Esophagus (tissue), 2 donors: Measurements from ENCODE around the gene CEP131. TPM values are rescaled to one million over a fixed set of nuclear protein-coding genes. Genes with fewer than 3 reads are reported as not detected.
"Not testable (repeated sequence)": the region's sequence is repeated elsewhere in the genome, so short reads cannot be mapped to it uniquely, and the experiment has no call there.

ENCODE experiments used
- H3K27ac ChIP-seq, 2 donors: one replicate each; pipeline ENCODE4 v1.5.1; 2013; ENCODE audit warnings: low read depth in 2 of 2, mild to moderate bottlenecking in 2 of 2, inconsistent platforms in 1 of 2, low read length in 1 of 2, moderate library complexity in 1 of 2
- H3K27me3 ChIP-seq, 2 donors: one replicate each; pipeline ENCODE4 v1.6.1; 2013; ENCODE audit warnings: low read length in 2 of 2, control low read depth in 1 of 2, mild to moderate bottlenecking in 1 of 2; ENCODE audit not compliant: insufficient read depth in 2 of 2, control insufficient read depth in 1 of 2
- H3K36me3 ChIP-seq, 2 donors: one replicate each; pipeline ENCODE4 v1.6.1; 2013; ENCODE audit warnings: low read length in 1 of 2; ENCODE audit not compliant: control insufficient read depth in 2 of 2, insufficient read depth in 2 of 2
- H3K4me1 ChIP-seq, 2 donors: one replicate each; pipeline ENCODE4 v1.6.1; 2013; ENCODE audit warnings: low read length in 1 of 2; ENCODE audit not compliant: control insufficient read depth in 2 of 2, insufficient read depth in 2 of 2
- H3K4me3 ChIP-seq, 2 donors: one replicate each; pipeline ENCODE4 v1.5.1; 2013; ENCODE audit warnings: low read length in 2 of 2, mild to moderate bottlenecking in 2 of 2, low read depth in 1 of 2, moderate library complexity in 1 of 2
- H3K9me3 ChIP-seq, 2 donors: one replicate each; pipeline ENCODE4 v1.6.1; 2013; ENCODE audit warnings: mild to moderate bottlenecking in 2 of 2, low read depth in 1 of 2, low read length in 1 of 2, moderate library complexity in 1 of 2; ENCODE audit not compliant: control insufficient read depth in 2 of 2, insufficient read depth in 1 of 2
- WGBS, 2 donors: extraction: QIAGEN DNeasy Blood & Tissue Kit; methylation state at CpG; one replicate each; pipeline ENCODE4 v1.1.7; 2013; 5-methylcytosine and 5-hydroxymethylcytosine counted together
- polyA plus RNA-seq, 2 donors: library from polyadenylated mRNA; stranded (reverse); fragments of 200-250 nt; gene quantifications; one replicate each; pipeline ENCODE4 v1.2.3, GENCODE V29; 2013
- donor health status: healthy with polysubstance abuse.
- donor health status: Bipolar disorder and iron deficiency.

CEP131 gene
- polyA plus RNA-seq, 2 donors: 5.2 to 8.7 TPM

- Histone ChIP-seq H3K4me3 (no peak overlapping the region), H3K27me3 (no peaks in the 10 kb centered on the region), H3K9me3 (no peaks in the 10 kb centered on the region), H3K36me3 (no peaks in the 10 kb centered on the region), H3K4me1 (no peaks in the 10 kb centered on the region), H3K27ac (no peak overlapping the region)
- 73 to 81% methylated on average over 12 to 13 of the region's 13 CpGs for WGBS, 2 donors
These were observed 71.5 kb downstream of the CEP131 start for GRCh38 chr17:81151278-81151677.

- WGBS, 2 donors: 62 to 74% methylated on average over 14 of the region's 14 CpGs
- Histone ChIP-seq H3K27me3 (no peaks in the 10 kb centered on the region), H3K36me3 (no peaks in the 10 kb centered on the region), H3K4me3 (no peak overlapping the region), H3K9me3 (no peaks in the 10 kb centered on the region), H3K27ac (no peak overlapping the region), H3K4me1 (no peaks in the 10 kb centered on the region)
These were observed 72.2 kb downstream of the CEP131 start for GRCh38 chr17:81150377-81151077.

GRCh38 chr17:81148986-81149533 lies 73.7 kb downstream of the CEP131 start:
- Histone ChIP-seq H3K4me1 (no peaks in the 10 kb centered on the region), H3K9me3 (no peaks in the 10 kb centered on the region), H3K27ac (no peak overlapping the region), H3K4me3 (no peak overlapping the region), H3K36me3 (no peaks in the 10 kb centered on the region), H3K27me3 (no peaks in the 10 kb centered on the region)
- WGBS, 2 donors: 73 to 75% methylated on average over 14 of the region's 14 CpGs

- Histone ChIP-seq H3K36me3 (no peaks in the 10 kb centered on the region), H3K4me1 (no peaks in the 10 kb centered on the region), H3K9me3 (no peaks in the 10 kb centered on the region), H3K27ac (no peak overlapping the region), H3K4me3 (no peak overlapping the region), H3K27me3 (no peaks in the 10 kb centered on the region)
- WGBS, 2 donors: 86% methylated on average over 15 of the region's 15 CpGs
These were observed 74.2 kb downstream of the CEP131 start for GRCh38 chr17:81148571-81148970.

GRCh38 chr17:81147701-81148100 lies 75.1 kb downstream of the CEP131 start:
- H3K4me3 ChIP-seq: no peak overlapping the region
- H3K27me3 ChIP-seq: no peaks in the 10 kb centered on the region
- H3K27ac ChIP-seq: no peak overlapping the region
- 70 to 75% methylated on average over 10 of the region's 10 CpGs for WGBS, 2 donors
- no peaks in the 10 kb centered on the region for H3K36me3 ChIP-seq
- no peaks in the 10 kb centered on the region for H3K9me3 ChIP-seq
- peaks cover 0 to 3% of the 10 kb centered on the region in 2 donors for H3K4me1 ChIP-seq

- not testable (repeated sequence) for H3K4me3 ChIP-seq, H3K36me3 ChIP-seq, H3K9me3 ChIP-seq, H3K4me1 ChIP-seq, H3K27ac ChIP-seq, H3K27me3 ChIP-seq
- 80 to 84% methylated on average over 10 of the region's 10 CpGs for WGBS, 2 donors
These were observed 76.6 kb downstream of the CEP131 start for GRCh38 chr17:81146208-81146607.

GRCh38 chr17:81144423-81144781 lies 78.4 kb downstream of the CEP131 start:
- peaks cover 0 to 3% of the 10 kb centered on the region in 2 donors for H3K4me1 ChIP-seq
- H3K36me3 ChIP-seq: no peaks in the 10 kb centered on the region
- H3K27me3 ChIP-seq: no peaks in the 10 kb centered on the region
- H3K9me3 ChIP-seq: no peaks in the 10 kb centered on the region
- H3K4me3 ChIP-seq: no peak overlapping the region
- 85 to 89% methylated on average over 14 of the region's 14 CpGs for WGBS, 2 donors
- no peak overlapping the region for H3K27ac ChIP-seq

- no peaks in the 10 kb centered on the region for H3K36me3 ChIP-seq
- no peak overlapping the region for H3K27ac ChIP-seq
- no peaks in the 10 kb centered on the region for H3K27me3 ChIP-seq
- H3K9me3 ChIP-seq: no peaks in the 10 kb centered on the region
- WGBS, 2 donors: 70 to 71% methylated on average over 16 to 17 of the region's 17 CpGs
- no peak overlapping the region for H3K4me3 ChIP-seq
- H3K4me1 ChIP-seq: peaks cover 0 to 3% of the 10 kb centered on the region in 2 donors
These were observed 78.9 kb downstream of the CEP131 start for GRCh38 chr17:81143717-81144422.

GRCh38 chr17:81143200-81143527 lies 79.6 kb downstream of the CEP131 start:
- Histone ChIP-seq H3K4me3 (no peak overlapping the region), H3K36me3 (no peaks in the 10 kb centered on the region), H3K27me3 (no peaks in the 10 kb centered on the region), H3K27ac (no peak overlapping the region), H3K4me1 (peaks cover 0 to 7% of the 10 kb centered on the region in 2 donors), H3K9me3 (peaks cover 0 to 3% of the 10 kb centered on the region in 2 donors)
- WGBS, 2 donors: 62 to 68% methylated on average over 7 to 11 of the region's 11 CpGs
